Measurements from ENCODE around the gene DHRS3. TPM values are rescaled to one million over a fixed set of nuclear protein-coding genes. Genes with fewer than 3 reads are reported as not detected.

DHRS3 gene
- total and polyA plus RNA-seq, 2 of the 13 experiments (the other 11 are each of a cell fraction or from before 2014, with no cell fraction given), result 48.5 to 90.5 TPM

GRCh38 chr1:12608311-12608957 lies 9.6 kb downstream of the DHRS3 start (continued):
- TF ChIP-seq ZNF33B (CRISPR knock-in tag; IDR thresholded peaks at IDR 0.05), result no peak
- peak; percentile 31; the same call in 1 of the 2 replicates for TF ChIP-seq GATA4 (IDR thresholded peaks at IDR 0.05; ENCODE audit: borderline replicate concordance, low read depth)
- TF ChIP-seq ZSCAN25 (CRISPR knock-in tag; IDR thresholded peaks at IDR 0.05), result peak; percentile 62; the same call in 1 of the 2 replicates
- TF ChIP-seq, protein P1, sequence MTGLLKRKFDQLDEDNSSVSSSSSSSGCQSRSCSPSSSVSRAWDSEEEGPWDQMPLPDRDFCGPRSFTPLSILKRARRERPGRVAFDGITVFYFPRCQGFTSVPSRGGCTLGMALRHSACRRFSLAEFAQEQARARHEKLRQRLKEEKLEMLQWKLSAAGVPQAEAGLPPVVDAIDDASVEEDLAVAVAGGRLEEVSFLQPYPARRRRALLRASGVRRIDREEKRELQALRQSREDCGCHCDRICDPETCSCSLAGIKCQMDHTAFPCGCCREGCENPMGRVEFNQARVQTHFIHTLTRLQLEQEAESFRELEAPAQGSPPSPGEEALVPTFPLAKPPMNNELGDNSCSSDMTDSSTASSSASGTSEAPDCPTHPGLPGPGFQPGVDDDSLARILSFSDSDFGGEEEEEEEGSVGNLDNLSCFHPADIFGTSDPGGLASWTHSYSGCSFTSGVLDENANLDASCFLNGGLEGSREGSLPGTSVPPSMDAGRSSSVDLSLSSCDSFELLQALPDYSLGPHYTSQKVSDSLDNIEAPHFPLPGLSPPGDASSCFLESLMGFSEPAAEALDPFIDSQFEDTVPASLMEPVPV (CRISPR knock-in tag; IDR thresholded peaks at IDR 0.05), result 0 out of 2 replicates have a peak, but pooled peaks have one; percentile 50
- peak; percentile 72; the same call in 1 of the 2 replicates for TF ChIP-seq ATF3 (CRISPR knock-in tag; IDR thresholded peaks at IDR 0.05)
- TF ChIP-seq ARID5B (CRISPR knock-in tag; IDR thresholded peaks at IDR 0.05), result peak; percentile 67
- TF ChIP-seq ZBTB7A (CRISPR knock-in tag; IDR thresholded peaks at IDR 0.05), result peak; percentile 34
- TF ChIP-seq, protein P2, sequence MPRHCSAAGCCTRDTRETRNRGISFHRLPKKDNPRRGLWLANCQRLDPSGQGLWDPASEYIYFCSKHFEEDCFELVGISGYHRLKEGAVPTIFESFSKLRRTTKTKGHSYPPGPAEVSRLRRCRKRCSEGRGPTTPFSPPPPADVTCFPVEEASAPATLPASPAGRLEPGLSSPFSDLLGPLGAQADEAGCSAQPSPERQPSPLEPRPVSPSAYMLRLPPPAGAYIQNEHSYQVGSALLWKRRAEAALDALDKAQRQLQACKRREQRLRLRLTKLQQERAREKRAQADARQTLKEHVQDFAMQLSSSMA (CRISPR knock-in tag; IDR thresholded peaks at IDR 0.05), result no peak
- peak; percentile 59; the same call in 1 of the 2 replicates for TF ChIP-seq FOXP4 (CRISPR knock-in tag; IDR thresholded peaks at IDR 0.05)
- no peak for TF ChIP-seq AHR (CRISPR knock-in tag; IDR thresholded peaks at IDR 0.05)
- peak; percentile 84; the same call in 1 of the 2 replicates for TF ChIP-seq SRY (CRISPR knock-in tag; IDR thresholded peaks at IDR 0.05)
- TF ChIP-seq PITX1 (CRISPR knock-in tag; IDR thresholded peaks at IDR 0.05), result peak; percentile 35; the same call in 1 of the 2 replicates
- no peak for TF ChIP-seq ZBTB42 (CRISPR knock-in tag; IDR thresholded peaks at IDR 0.05)
- peak; percentile 49; the same call in 1 of the 2 replicates for TF ChIP-seq NFIC (IDR thresholded peaks at IDR 0.05; ENCODE audit: low read length)
- TF ChIP-seq ATF7 (IDR thresholded peaks at IDR 0.05), result 0 out of 2 replicates have a peak, but pooled peaks have one; percentile 43
- TF ChIP-seq ATF7 (CRISPR knock-in tag; IDR thresholded peaks at IDR 0.05), result 0 out of 2 replicates have a peak, but pooled peaks have one; percentile 42
- peak; percentile 76 for TF ChIP-seq TARDBP (CRISPR knock-in tag; IDR thresholded peaks at IDR 0.05)
- TF ChIP-seq ZNF44 (CRISPR knock-in tag; IDR thresholded peaks at IDR 0.05), result no peak
- TF ChIP-seq ZNF614 (CRISPR knock-in tag; IDR thresholded peaks at IDR 0.05; ENCODE audit: borderline replicate concordance), result 0 out of 2 replicates have a peak, but pooled peaks have one; percentile 18
- no peak for TF ChIP-seq REPIN1 (CRISPR knock-in tag; IDR thresholded peaks at IDR 0.05; ENCODE audit: borderline replicate concordance, low read depth)
- 0 out of 2 replicates have a peak, but pooled peaks have one; percentile 25 for TF ChIP-seq ZNF224 (CRISPR knock-in tag; IDR thresholded peaks at IDR 0.05)
- peak; percentile 11; the same call in 1 of the 2 replicates for TF ChIP-seq ZNF792 (CRISPR knock-in tag; IDR thresholded peaks at IDR 0.05)
